ES-I3 (cell line): Measurements from ENCODE around the gene SLC26A4.
"Not testable (repeated sequence)": the region's sequence is repeated elsewhere in the genome, so short reads cannot be mapped to it uniquely, and the experiment has no call there.

Experiments
- H3K36me3 ChIP-seq: 2 replicates; pipeline ENCODE4 v1.6.1; 2013; ENCODE audit warnings: mild to moderate bottlenecking, low read length, control low read depth, moderate library complexity; ENCODE audit not compliant: insufficient read depth
- H3K4me1 ChIP-seq: 2 replicates; pipeline ENCODE4 v1.6.1; 2013; ENCODE audit warnings: mild to moderate bottlenecking, control low read depth, low read length; ENCODE audit not compliant: insufficient read depth
- H3K9ac ChIP-seq: 2 replicates; pipeline ENCODE4 v1.6.1; 2013; ENCODE audit warnings: low read depth, mild to moderate bottlenecking, low read length, moderate library complexity
- H3K9me3 ChIP-seq: 2 replicates; pipeline ENCODE4 v1.6.1; 2013; ENCODE audit warnings: mild to moderate bottlenecking, low read length, moderate library complexity; ENCODE audit not compliant: control insufficient read depth, insufficient read depth

The SLC26A4 gene

DNA sequence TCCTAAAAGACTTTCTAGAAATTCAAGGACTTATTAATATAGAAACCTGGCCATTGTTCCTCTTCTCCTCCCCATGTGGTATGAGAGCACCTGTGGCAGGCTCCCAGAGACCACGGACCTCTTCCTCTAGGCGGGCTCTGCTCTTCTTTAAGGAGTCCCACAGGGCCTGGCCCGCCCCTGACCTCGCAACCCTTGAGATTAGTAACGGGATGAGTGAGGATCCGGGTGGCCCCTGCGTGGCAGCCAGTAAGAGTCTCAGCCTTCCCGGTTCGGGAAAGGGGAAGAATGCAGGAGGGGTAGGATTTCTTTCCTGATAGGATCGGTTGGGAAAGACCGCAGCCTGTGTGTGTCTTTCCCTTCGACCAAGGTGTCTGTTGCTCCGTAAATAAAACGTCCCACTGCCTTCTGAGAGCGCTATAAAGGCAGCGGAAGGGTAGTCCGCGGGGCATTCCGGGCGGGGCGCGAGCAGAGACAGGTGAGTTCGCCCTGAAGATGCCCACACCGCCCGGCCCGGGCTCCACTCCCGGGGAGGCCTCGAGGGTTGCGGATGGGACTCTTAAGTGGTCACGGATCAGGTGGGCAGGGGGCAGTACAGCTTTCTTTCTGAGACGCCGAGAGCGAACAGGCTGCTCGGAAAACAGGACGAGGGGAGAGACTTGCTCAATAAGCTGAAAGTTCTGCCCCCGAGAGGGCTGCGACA is at the start of gene SLC26A4:
TSS of gene SLC26A4 (plus strand) at position 448 of the 700 bp plus-strand sequence. CDS start 814 bp downstream, outside the sequence.
- Histone ChIP-seq H3K9me3 (no peaks in the 10 kb centered on the region), H3K36me3 (no peaks in the 10 kb centered on the region), H3K4me1 (no peaks in the 10 kb centered on the region; the same call in 1 of the 2 replicates), H3K9ac (peak within 1 kb of the TSS; percentile 48; the same call in 1 of the 2 replicates)

DNA sequence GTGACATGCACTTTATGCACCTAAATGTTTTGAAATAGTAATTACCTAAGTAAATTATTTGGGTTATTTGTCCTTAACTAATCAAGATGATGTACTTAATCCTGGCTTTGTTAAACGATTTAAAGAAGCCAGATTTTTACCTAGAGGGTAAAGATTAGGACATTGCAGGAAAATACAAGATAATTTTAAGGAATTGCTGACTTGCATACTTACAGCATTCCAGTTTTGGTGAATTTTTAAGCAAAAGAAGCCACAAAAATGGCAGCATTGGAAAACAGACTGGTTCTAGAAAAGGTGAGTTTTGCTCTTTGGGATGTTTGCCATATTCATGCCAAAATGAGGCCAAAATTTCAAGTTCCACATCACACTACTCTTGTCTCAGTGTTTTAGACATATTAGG is 47.2 kb upstream of the SLC26A4 start:
- no peaks in the 10 kb centered on the region for H3K9me3 ChIP-seq
- H3K4me1 ChIP-seq = no peaks in the 10 kb centered on the region
- H3K36me3 ChIP-seq = no peaks in the 10 kb centered on the region
- H3K9ac ChIP-seq = no peak overlapping the region

DNA sequence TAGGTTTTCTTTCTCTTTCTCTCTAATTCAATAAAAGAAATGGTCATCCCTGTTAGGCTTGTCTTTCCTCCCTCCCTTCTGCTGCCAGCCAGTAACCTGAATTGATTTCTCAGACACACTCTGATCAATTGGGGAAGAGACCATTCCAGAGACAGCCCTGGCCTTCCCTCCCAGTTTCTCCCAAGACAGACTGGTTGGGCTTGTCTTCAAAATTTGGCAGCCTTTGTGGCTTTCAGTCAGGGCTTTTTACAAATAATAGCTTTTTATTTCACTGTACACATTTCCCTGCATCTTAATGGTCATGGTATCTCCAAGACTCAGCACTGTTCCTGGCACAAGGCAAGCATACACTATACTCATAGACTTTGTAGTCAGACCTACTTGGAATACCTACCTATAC is 46.7 kb upstream of the SLC26A4 start:
- Histone ChIP-seq H3K9ac (no peak overlapping the region), H3K36me3 (no peaks in the 10 kb centered on the region), H3K4me1 (no peaks in the 10 kb centered on the region), H3K9me3 (no peaks in the 10 kb centered on the region)

DNA sequence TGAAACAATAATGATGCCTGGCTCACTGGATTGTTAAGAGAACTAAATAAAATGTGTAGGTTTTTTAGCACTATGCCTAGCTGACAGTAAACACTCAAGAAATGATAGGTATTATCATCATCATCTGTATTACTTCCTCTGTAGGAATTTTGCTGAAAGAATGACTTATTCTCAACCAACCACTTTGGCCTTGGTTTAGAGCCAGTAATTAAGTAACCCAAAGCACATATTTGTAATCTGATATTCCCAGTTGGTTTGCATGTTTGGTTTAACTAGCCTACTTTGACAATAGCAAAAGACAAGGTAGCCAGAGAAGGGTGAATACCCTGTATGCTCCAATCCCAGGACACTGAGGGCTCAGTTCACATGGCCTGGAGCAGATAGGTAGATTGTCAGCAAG is 46.2 kb upstream of the SLC26A4 start:
- no peak overlapping the region for H3K9ac ChIP-seq
- H3K4me1 ChIP-seq = no peaks in the 10 kb centered on the region
- H3K36me3 ChIP-seq = no peaks in the 10 kb centered on the region
- H3K9me3 ChIP-seq = no peaks in the 10 kb centered on the region

DNA sequence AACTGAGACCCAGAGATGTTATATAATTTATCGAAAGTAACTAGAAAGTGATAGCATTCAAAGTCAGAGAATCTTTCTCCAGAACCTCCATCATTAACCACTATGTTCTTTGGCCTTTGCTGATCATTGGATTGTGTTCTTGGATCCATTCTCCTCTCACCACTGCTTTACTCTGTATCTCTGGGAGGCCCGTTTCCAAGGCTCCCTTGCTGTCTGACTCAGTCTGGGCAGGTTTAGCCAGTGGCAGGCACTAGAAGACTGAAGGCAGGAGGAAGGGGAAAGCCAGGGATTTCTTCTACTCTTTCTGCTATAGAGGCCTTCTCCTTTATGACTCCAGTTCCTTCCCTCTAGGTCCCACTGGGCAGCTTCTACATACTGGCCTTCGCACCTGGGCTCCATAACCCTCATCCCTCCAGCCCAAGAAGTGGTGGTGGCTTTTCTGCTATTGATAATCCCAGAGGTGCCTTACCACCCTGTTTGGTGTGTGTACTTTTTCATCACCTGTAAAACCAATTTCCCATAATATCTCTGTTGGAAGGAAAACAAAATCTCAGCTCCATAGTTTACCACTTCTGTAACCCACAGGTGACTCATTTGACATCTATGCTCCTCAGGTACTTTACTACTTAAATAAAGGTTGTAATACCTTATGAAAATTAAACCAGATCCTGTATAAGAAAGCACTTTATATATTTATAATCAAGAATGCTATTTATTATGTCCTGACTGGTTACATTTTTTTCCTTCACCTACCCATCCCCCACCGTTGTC is 44.5 kb upstream of the SLC26A4 start:
- no peaks in the 10 kb centered on the region for H3K9me3 ChIP-seq
- H3K4me1 ChIP-seq = no peaks in the 10 kb centered on the region
- H3K36me3 ChIP-seq = no peaks in the 10 kb centered on the region
- H3K9ac ChIP-seq = no peak overlapping the region

DNA sequence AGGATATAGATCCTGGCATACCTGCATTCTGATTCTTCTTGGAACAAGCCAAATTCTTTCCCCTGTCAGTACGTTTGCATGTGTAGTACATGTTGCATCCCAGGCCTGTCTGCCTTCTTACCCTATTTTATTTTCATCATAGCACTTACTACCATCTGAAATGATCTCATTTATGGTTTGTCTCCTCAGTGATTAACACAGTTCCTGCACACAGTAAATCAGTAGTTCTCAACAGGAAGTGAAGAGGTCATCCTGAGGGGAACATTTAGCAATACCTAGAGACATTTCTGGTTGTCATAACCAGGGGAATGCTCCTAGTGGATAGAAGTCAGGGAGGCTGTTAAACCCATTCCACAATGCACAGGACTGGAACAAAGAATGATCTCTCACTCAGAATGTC is 38.2 kb upstream of the SLC26A4 start:
- Histone ChIP-seq H3K4me1 (no peaks in the 10 kb centered on the region), H3K9ac (no peak overlapping the region), H3K9me3 (no peaks in the 10 kb centered on the region), H3K36me3 (no peaks in the 10 kb centered on the region)

DNA sequence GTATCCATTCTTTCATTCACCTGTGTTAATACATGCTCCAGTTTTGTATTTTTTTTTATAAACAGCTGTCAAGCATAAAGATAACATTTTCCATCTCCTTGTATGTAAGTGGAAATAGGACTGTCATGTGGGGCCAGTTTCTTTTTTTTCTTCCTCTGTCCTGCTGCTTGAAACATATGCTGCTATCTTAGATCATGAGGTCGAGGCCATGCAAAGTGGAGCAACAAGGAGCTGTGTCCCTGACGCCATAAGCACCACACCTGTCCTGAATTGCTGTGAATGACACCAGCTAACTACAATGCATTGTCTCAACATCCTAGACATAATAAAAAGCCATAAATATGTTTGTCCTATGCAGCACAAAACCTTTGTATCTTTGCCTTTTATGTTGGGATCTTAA is 37.7 kb upstream of the SLC26A4 start:
- no peak overlapping the region for H3K9ac ChIP-seq

DNA sequence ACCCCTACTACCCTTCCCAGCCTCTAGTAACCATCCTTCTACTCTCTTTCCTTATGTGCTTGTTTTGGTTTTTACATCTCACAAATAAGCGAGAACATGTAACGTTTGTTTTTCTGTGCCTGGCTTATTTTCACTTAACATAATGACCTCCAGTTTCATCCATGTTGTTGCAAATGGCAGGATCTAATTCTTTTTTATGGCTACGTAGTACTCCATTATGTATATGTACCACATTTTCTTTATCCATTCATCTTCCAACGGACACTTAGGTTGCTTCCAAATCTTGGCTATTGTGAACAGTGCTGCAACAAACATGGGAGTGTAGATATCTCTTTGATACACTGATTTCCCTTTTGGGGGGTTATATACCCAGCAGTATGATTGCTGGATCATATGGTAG is 33.6 kb upstream of the SLC26A4 start:
- Histone ChIP-seq H3K9me3 (no peaks in the 10 kb centered on the region), H3K4me1 (no peaks in the 10 kb centered on the region), H3K9ac (no peak overlapping the region), H3K36me3 (no peaks in the 10 kb centered on the region)

More for the DNA sequence above, 37.7 kb upstream of the SLC26A4 start:
- Histone ChIP-seq H3K9me3 (no peaks in the 10 kb centered on the region), H3K4me1 (no peaks in the 10 kb centered on the region), H3K36me3 (no peaks in the 10 kb centered on the region)

DNA sequence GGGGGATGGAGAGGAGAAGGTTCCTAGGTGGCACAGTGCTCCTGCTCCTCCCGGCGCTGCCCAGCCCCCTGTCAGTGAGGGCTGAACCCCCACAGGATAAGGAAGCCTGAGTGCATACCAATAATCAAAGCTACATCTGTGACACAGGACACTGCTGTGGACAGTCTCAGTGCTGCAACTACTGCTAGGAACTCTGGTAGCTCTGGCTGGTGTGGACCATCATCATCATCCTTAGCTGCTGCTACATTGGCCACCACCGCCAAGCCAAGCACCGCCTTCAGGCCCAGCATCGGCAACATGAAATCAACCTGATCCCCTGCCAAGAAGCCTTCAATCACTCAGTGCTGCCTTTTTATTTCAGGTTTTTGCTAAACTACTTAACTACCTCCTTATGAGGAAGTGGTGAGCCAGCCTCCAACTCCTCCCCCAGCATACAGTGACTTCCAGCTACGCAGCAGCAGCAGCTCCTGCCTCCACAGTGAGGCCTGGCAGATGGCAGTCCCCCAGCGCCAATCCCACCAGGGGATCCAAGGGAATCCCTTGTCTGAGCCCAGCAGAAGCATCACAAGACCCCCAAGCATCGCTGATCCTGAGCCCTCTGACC is 32.1 kb upstream of the SLC26A4 start:
- Histone ChIP-seq H3K9me3 (no peaks in the 10 kb centered on the region), H3K36me3 (no peaks in the 10 kb centered on the region), H3K4me1 (no peaks in the 10 kb centered on the region), H3K9ac (no peak overlapping the region)

DNA sequence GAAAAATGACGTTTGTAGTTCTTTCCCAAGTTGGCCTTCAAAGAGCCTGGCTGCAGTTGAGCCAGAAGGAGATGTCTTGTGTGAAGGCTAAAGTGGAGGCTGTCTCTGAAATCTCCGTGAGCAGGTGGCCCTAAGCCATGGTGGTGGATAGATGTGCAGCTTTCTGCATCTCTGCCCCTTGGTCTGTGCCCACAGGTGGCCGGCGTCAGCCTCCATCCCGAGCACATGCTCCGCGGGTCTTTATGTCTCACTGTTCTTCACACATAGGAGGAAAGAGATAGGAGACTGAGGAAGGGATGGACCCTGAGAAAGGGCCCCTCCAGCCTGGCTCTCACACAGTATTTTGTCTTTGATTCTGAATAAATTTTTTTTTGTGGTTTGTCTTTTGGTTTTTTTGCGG is 30.3 kb upstream of the SLC26A4 start:
- Histone ChIP-seq H3K36me3 (no peaks in the 10 kb centered on the region), H3K9ac (no peak overlapping the region), H3K4me1 (no peaks in the 10 kb centered on the region), H3K9me3 (no peaks in the 10 kb centered on the region)

DNA sequence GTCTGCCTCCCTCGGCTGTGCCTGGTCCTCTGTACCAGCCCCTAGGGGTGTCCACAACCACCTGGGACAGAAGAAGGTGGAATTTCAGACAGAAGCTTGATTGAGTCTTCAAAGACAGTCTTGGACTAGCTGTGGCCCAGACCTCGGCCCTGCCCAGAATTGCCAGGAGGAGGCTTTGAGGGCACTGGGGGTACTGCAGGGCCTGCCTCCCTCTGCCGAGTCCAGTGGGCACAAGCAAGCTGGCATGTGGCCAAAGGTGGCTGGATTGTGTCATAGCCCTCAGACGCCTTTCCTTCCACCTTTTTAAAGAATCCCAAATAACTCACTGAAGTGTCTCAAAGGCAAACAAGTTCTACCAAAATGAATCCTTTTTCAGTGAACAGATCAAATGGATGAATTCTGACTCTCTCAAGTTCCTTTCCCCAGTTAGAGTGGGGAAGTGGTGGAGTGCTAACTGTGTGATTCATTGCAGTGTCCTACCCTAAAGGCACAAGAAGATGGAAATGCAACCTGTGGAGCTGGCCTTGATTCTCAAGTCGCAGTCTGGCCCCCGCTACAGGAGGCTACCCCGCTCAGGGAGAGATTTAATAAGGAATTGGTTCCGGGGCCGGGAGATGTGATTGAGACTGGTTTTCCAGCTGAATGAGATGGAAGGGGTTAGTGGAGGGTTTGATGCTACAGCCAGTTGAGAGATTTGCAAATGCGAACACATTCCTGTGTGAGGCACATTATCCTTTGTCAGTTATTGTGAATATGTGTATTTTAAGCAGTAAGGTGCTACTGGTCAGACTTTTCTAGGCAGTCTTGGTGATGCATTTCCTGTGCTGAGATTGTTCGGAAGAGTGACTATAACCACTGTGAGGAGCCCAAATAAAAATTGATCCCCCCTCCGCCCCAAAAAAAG is 28.8 kb upstream of the SLC26A4 start:
- Histone ChIP-seq H3K9ac (no peak overlapping the region), H3K4me1 (no peaks in the 10 kb centered on the region), H3K36me3 (no peaks in the 10 kb centered on the region), H3K9me3 (no peaks in the 10 kb centered on the region)

DNA sequence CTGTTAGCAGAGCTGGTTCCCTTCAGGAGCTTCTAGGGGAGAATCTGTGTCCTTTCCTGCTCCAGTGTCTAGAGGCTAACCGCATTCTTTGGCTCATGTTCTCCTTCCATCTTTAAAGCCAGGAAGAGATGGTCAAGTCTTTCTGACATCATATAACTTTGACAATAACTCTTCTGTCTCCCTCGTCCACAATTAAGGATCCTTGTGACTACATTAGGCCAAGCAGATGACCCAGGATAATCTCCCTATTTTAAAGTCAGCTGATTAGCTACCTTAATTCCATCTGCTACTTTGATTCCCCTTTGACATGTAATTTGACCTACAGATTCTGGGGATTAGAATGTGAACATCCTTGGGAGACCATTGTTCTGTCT is 28.1 kb upstream of the SLC26A4 start:
- Histone ChIP-seq H3K9me3 (no peaks in the 10 kb centered on the region), H3K36me3 (no peaks in the 10 kb centered on the region), H3K9ac (no peak overlapping the region), H3K4me1 (no peaks in the 10 kb centered on the region)

DNA sequence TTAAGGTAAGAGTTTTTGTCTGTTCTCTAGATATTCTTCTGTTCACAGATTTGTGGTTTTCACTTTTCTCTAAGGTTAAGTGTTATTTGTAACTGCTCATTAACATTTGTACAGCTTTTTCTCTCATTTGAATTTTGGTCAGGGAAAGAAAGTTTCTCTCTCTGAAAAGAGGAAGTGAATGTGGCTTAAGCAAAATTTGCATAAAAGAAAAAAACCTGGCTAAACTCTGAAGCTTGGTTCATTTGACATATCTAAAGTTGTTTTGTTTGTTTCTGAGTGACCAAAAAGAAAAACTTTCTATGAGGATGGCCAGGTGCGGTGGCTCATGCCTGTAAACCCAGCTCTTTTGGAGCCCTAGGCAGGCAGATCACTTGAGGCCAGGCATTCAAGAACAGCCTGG is 22.0 kb upstream of the SLC26A4 start:
- no peak overlapping the region for H3K9ac ChIP-seq
- H3K36me3 ChIP-seq = no peaks in the 10 kb centered on the region
- no peaks in the 10 kb centered on the region for H3K9me3 ChIP-seq
- no peaks in the 10 kb centered on the region for H3K4me1 ChIP-seq

DNA sequence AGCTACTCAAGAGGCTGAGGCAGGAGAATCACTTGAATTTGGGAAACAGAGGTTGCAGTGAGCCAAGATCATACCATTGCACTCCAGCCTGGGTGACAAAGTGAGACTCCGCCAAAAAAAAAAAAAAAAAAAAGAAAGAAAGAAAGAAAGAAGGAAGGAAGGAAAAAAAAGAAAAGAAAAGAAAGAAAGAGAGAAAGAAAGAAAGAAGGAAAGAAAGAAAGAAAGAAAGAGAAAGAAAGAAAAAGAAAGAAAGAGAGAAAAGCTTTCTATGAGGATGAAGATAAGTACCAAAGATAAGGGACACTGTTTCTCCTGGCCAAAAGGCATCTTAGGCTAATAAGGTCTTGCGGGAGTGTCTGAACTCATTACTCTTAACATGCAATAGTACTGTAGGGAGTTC is 21.6 kb upstream of the SLC26A4 start:
- H3K4me1 ChIP-seq, H3K9me3 ChIP-seq, H3K36me3 ChIP-seq, H3K9ac ChIP-seq: not testable (repeated sequence)
